ENCODE data around the gene AFAP1.

GRCh38 chr4:7714738-7715137 is 224.9 kb downstream of the AFAP1 start:
- TF ChIP-seq CTCF (tag by site-specific recombination; IDR thresholded peaks at IDR 0.05): no peak
- no peak for TF ChIP-seq ZFP41 (tag by site-specific recombination; IDR thresholded peaks at IDR 0.05; ENCODE audit: borderline replicate concordance)
- no peak for TF ChIP-seq ZNF777 (tag by site-specific recombination; IDR thresholded peaks at IDR 0.05; ENCODE audit: borderline replicate concordance)
- TF ChIP-seq HOXA7 (CRISPR knock-in tag; IDR thresholded peaks at IDR 0.05; ENCODE audit: borderline replicate concordance): no peak
- no peak for TF ChIP-seq ZNF544 (tag by site-specific recombination; IDR thresholded peaks at IDR 0.05)
- no peak for TF ChIP-seq ZNF16 (tag by site-specific recombination; IDR thresholded peaks at IDR 0.05; ENCODE audit: low read depth)
